KOPT-K1 (cell line): ENCODE results near the gene NUP54.
A peak's percentile ranks its signal among the peaks of the same experiment; 100 is the strongest.

Experiments used
- H3K27ac ChIP-seq: fragments of 200-600 bp; sonication (generic); 2 replicates; pipeline ENCODE4 v1.5.1; 2016; ENCODE audit warnings: antibody characterized with exemption, mild to moderate bottlenecking, low read depth, low read length; ENCODE audit not compliant: poor library complexity, severe bottlenecking
- H3K36me3 ChIP-seq: fragments of 200-600 bp; sonication (generic); 2 replicates; pipeline ENCODE4 v1.5.1; 2017; ENCODE audit warnings: antibody characterized with exemption, mild to moderate bottlenecking, low read length, moderate library complexity; ENCODE audit not compliant: insufficient read depth
- H3K9me3 ChIP-seq: fragments of 200-600 bp; sonication (generic); 2 replicates; pipeline ENCODE4 v1.5.1; 2017; ENCODE audit warnings: antibody characterized with exemption, low read length, mild to moderate bottlenecking; ENCODE audit not compliant: insufficient read depth, poor library complexity, severe bottlenecking

Gene NUP54, protein sequence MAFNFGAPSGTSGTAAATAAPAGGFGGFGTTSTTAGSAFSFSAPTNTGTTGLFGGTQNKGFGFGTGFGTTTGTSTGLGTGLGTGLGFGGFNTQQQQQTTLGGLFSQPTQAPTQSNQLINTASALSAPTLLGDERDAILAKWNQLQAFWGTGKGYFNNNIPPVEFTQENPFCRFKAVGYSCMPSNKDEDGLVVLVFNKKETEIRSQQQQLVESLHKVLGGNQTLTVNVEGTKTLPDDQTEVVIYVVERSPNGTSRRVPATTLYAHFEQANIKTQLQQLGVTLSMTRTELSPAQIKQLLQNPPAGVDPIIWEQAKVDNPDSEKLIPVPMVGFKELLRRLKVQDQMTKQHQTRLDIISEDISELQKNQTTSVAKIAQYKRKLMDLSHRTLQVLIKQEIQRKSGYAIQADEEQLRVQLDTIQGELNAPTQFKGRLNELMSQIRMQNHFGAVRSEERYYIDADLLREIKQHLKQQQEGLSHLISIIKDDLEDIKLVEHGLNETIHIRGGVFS

GRCh38 chr4:76148142-76148865, at the start of gene NUP54:
TSS of gene NUP54 (minus strand) at chr4:76148397. CDS start at chr4:76148374, 23 bp downstream.
- Histone ChIP-seq H3K27ac (peak within 1 kb of the TSS; percentile 84), H3K36me3 (peaks cover 14% of the 10 kb centered on the region), H3K9me3 (no peaks in the 10 kb centered on the region)

- Histone ChIP-seq H3K27ac (no peak overlapping the region), H3K9me3 (no peaks in the 10 kb centered on the region), H3K36me3 (no peaks in the 10 kb centered on the region)
These were observed 49.0 kb upstream of the NUP54 start for GRCh38 chr4:76197031-76197743.

DNA sequence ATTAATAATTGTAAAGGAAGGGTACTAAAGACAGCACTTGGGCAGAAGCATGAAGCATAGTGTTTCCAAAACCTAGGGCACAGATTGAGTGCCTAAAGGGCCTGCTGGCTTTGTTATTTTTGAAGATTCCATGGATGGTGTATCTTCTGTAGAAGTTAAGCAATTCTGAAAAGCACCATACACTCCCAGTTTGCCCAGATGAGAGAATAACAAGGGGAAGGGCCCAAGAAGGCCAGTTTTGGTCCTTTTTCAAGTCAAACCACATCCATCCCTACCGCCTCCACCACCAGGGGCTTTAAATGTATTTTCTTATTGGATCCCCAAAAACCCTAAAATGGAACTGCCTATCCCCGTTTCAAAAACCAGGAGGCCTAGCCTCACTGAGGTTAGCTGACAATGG, 48.2 kb upstream of the NUP54 start:
- Histone ChIP-seq H3K36me3 (no peaks in the 10 kb centered on the region), H3K27ac (no peak overlapping the region), H3K9me3 (no peaks in the 10 kb centered on the region)

DNA sequence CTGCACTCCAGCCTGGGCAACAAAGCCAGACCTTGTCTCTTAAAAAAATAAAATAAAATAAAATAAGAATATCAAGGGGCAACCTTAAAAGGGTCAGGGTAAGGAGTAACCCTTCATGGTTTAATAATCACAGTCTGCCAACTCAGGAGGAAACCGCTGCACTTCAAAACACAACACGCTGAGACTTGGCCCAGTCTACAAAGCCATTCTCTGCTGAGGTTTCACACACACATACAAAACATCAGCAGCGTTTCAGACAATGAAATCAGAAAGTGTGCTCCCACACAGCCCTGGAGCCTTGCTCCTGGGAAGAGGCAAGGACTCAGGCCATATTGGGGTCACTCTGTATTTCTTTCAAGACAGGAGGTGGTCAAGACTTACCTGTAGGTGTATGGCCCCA, 47.1 kb upstream of the NUP54 start:
- Histone ChIP-seq H3K9me3 (no peaks in the 10 kb centered on the region), H3K27ac (no peak overlapping the region), H3K36me3 (no peaks in the 10 kb centered on the region)

GRCh38 chr4:76194325-76194724, 46.1 kb upstream of the NUP54 start:
- no peak overlapping the region for H3K27ac ChIP-seq
- H3K9me3 ChIP-seq = no peaks in the 10 kb centered on the region

GRCh38 chr4:76192236-76192635, 44.0 kb upstream of the NUP54 start:
- Histone ChIP-seq H3K27ac (no peak overlapping the region), H3K36me3 (no peaks in the 10 kb centered on the region)

More at GRCh38 chr4:76194325-76194724, 46.1 kb upstream of the NUP54 start:
- H3K36me3 ChIP-seq = no peaks in the 10 kb centered on the region

DNA sequence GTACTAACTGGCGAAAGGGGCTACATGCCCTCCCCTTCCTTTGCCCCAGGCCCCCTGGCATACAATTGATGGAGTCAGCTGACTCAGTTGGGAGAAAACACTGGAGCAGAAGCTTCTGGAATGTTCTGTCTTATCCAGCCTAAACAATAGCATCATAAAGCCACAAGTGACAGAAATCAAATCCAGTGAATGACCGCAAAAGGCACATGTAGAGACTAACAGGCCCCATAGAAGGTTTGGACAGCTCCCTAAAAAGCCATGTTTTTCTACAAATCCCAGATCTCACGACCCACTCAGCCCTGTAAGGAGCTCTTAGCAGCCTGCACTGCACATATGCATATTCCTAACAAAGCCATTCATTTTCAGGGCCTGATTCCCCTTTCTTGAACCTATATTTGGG, 40.4 kb upstream of the NUP54 start:
- Histone ChIP-seq H3K36me3 (no peaks in the 10 kb centered on the region), H3K9me3 (no peaks in the 10 kb centered on the region), H3K27ac (no peak overlapping the region)

More at GRCh38 chr4:76192236-76192635, 44.0 kb upstream of the NUP54 start:
- H3K9me3 ChIP-seq = no peaks in the 10 kb centered on the region

- no peaks in the 10 kb centered on the region for H3K9me3 ChIP-seq
- H3K27ac ChIP-seq = no peak overlapping the region
- no peaks in the 10 kb centered on the region for H3K36me3 ChIP-seq
These were observed 40.0 kb upstream of the NUP54 start for GRCh38 chr4:76188149-76188548.

DNA sequence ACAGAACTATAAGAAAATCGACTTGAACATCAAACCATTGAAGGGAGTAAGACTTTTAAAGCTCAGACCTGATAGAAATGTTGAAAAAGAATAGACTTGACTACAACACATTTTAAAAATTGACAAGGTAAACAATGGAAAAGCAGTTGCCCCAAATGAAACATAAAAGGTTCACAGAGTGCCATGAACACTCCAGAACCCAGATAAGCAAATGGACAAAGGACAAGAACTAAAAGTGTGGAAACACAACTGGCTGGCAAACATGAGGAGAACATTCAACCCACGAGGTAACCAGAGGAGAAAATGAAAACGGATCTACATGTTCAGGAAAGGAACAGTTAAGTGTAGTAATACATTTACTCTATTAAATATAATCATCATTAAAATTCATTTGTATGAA, 39.0 kb upstream of the NUP54 start:
- Histone ChIP-seq H3K9me3 (no peaks in the 10 kb centered on the region), H3K36me3 (no peaks in the 10 kb centered on the region), H3K27ac (no peak overlapping the region)

DNA sequence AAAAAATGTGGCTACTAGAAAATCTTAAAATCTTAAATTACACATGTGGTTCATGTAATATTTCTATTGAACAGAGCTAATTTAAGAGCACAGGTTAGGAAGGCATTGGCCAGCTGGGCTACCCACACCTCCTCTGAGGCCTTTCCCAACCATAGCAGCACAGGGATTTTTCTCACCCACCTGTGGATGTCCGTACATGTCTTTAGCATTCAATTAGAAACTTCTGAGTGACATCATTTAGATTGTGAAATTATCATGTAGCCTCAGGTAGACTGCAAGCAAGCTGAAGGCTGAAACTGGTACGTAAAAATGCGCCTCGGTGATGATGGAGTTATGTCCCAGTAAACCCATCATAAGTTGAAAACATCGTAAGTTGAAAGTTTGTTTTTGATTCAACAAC, 34.3 kb upstream of the NUP54 start:
- H3K27ac ChIP-seq = no peak overlapping the region
- no peaks in the 10 kb centered on the region for H3K36me3 ChIP-seq
- H3K9me3 ChIP-seq = no peaks in the 10 kb centered on the region

DNA sequence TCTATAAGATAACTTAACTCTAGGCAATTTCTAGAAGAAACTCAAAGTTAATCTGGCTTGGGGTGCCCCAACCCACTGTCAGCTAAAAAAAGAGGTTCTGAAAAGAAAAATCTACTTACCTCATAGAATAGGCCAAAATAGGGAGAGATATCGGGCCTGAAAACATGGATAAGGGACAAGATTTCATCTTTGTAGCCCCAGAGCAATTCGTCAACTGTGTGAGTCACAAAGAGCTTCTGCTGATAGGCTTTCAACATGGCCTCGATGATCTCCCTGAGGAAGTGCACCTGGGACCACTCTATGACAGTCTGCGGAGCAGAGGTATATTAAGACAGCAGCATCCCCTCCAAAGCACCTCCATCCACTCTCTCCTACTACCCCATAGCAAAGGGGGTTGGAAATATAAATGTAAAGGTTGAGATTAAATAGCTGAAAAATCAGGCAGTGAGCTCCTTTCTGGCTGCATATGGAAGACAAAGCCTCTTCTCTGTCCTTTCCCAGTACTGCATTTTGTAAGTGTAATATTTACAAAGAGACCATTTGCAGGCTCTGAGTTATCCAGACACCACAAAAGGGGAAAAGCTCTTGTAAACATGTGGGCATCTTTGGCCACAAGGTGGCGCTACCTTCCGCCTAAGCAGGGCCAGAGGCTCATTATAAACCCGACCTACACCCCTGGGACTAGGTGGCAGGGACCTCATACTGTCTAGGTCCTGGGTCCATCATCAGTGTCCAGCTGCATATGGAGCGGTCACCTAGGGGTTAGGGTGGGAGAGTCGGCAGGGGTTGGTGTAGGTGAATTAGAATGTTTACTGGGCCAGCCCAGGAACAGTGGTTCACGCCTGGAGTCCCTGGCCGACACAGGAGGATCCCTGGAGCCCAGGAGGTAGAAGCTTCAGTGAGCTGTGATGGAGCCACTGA, 31.5 kb upstream of the NUP54 start:
- no peaks in the 10 kb centered on the region for H3K9me3 ChIP-seq
- no peaks in the 10 kb centered on the region for H3K36me3 ChIP-seq
- no peak overlapping the region for H3K27ac ChIP-seq

- Histone ChIP-seq H3K27ac (no peak overlapping the region), H3K9me3 (no peaks in the 10 kb centered on the region), H3K36me3 (no peaks in the 10 kb centered on the region)
These were observed 30.1 kb upstream of the NUP54 start for GRCh38 chr4:76178296-76178695.

GRCh38 chr4:76177709-76178108, 29.5 kb upstream of the NUP54 start:
- Histone ChIP-seq H3K36me3 (no peaks in the 10 kb centered on the region), H3K27ac (no peak overlapping the region), H3K9me3 (no peaks in the 10 kb centered on the region)

- Histone ChIP-seq H3K27ac (no peak overlapping the region), H3K36me3 (no peaks in the 10 kb centered on the region), H3K9me3 (no peaks in the 10 kb centered on the region)
These were observed 27.1 kb upstream of the NUP54 start for GRCh38 chr4:76175336-76175735.
